ENCODE results near the gene SPN. TPM values are rescaled to one million over a fixed set of nuclear protein-coding genes. Genes with fewer than 3 reads are reported as not detected.
A peak's percentile ranks its signal among the peaks of the same experiment; 100 is the strongest.
"Not testable (repeated sequence)": the region's sequence is repeated elsewhere in the genome, so short reads cannot be mapped to it uniquely, and the experiment has no call there.

The SPN gene
- polyA plus RNA-seq, 1 donor (not counting 4 experiments of a cell fraction or from before 2014, with no cell fraction given), result 0.07 TPM

GRCh38 chr16:29709657-29710056 is 46.6 kb downstream of the SPN start:
- H3K9me1 ChIP-seq (ENCODE audit: control insufficient read depth, extremely low read depth, insufficient read depth, low read length); H2AFZ ChIP-seq (ENCODE audit: control insufficient read depth, low read length); H3K9me3 ChIP-seq (ENCODE audit: control insufficient read depth, low read depth, low read length); H3K36me3 ChIP-seq (ENCODE audit: control insufficient read depth in 2 of 2, extremely low read depth in 1 of 2, insufficient read depth in 2 of 2, low read length in 2 of 2); H3K9ac ChIP-seq (ENCODE audit: control insufficient read depth, extremely low read depth, insufficient read depth, low read length); H4K20me1 ChIP-seq (ENCODE audit: control insufficient read depth, extremely low read depth, insufficient read depth, low read length); H3K79me2 ChIP-seq (ENCODE audit: control insufficient read depth, insufficient read depth, low read length); dilution Hi-C loops (cut with MboI; ENCODE audit: extremely low pct_ligation_motif_present, low sequenced_read_pairs); H3K27ac ChIP-seq (ENCODE audit: control insufficient read depth, insufficient read depth, low read length); FAIRE-seq; DNase-seq (ENCODE audit: low read depth, low spot score); H3K4me3 ChIP-seq (ENCODE audit: control insufficient read depth in 2 of 3, extremely low read depth in 1 of 3, insufficient read depth in 2 of 3, low read depth in 1 of 3, low read length in 3 of 3); H3K27me3 ChIP-seq (ENCODE audit: control insufficient read depth, extremely low read depth, insufficient read depth, low read length); H3K4me1 ChIP-seq (ENCODE audit: control insufficient read depth, extremely low read depth, insufficient read depth, low read length); H3K4me2 ChIP-seq (ENCODE audit: control insufficient read depth, extremely low read depth, insufficient read depth, low read depth, low read length): not testable (repeated sequence)

DNA sequence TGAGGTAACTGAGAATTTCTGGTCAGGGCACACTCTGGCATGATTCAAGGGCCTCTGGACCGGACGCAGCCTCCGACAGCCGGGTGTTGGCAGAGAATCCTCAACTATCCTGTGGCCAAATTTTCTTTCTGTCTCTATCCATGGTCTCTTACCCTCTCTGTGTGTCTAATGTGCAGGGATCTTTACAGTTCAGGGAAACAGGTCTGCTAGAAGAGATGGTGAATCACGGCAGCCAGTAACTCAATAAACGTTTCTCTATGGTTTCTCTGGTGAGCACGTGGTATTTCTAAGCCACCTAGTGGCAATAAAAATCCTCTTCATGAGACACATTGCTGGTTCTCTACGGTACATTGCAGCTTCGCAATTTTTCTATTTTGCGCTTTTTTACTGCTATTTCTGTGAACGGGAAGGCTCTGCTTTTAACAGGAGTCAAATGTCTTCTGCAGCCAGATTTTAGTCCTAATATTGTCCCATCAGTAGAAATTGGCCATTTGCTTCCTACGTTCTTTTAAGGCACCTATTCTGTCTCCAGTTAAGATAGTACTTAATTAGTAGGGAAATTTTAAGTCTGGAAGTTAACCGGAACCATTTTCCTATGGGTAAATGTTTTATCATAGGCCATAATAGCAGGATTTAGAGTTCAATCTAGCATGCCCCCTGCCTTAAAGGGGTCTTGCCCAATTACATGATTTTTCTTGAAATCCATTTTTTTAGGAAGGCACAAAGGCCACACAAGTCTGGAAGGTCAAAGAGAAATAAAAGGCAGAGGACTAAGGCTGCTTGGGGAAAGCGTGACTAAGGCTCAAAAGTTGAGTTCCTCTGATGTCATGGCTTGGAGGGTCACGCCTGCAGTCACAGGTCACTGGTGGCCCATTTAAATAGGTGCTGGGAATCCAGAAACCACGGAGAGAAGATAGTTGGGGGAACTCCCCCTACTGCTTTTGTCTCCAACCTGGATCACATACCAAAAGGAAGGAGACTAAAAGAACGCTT is 47.5 kb downstream of the SPN start:
- Histone ChIP-seq H3K36me3 (ENCODE audit: control insufficient read depth in 2 of 2, extremely low read depth in 1 of 2, insufficient read depth in 2 of 2, low read length in 2 of 2) (no peaks in the 10 kb centered on the region), H3K9me3 (ENCODE audit: control insufficient read depth, low read depth, low read length) (no peaks in the 10 kb centered on the region), H3K4me3 (ENCODE audit: control insufficient read depth in 2 of 3, extremely low read depth in 1 of 3, insufficient read depth in 2 of 3, low read depth in 1 of 3, low read length in 3 of 3) (no peak overlapping the region), H3K4me1 (ENCODE audit: control insufficient read depth, extremely low read depth, insufficient read depth, low read length) (peaks cover 4% of the 10 kb centered on the region), H4K20me1 (ENCODE audit: control insufficient read depth, extremely low read depth, insufficient read depth, low read length) (no peaks in the 10 kb centered on the region), H3K9me1 (ENCODE audit: control insufficient read depth, extremely low read depth, insufficient read depth, low read length) (no peaks in the 10 kb centered on the region), H3K27me3 (ENCODE audit: control insufficient read depth, extremely low read depth, insufficient read depth, low read length) (no peaks in the 10 kb centered on the region), H3K4me2 (ENCODE audit: control insufficient read depth, extremely low read depth, insufficient read depth, low read depth, low read length) (peak overlapping the region; percentile 13), H3K9ac (ENCODE audit: control insufficient read depth, extremely low read depth, insufficient read depth, low read length) (no peak overlapping the region), H3K79me2 (ENCODE audit: control insufficient read depth, insufficient read depth, low read length) (no peaks in the 10 kb centered on the region), H2AFZ (ENCODE audit: control insufficient read depth, low read length) (no peak overlapping the region), H3K27ac (ENCODE audit: control insufficient read depth, insufficient read depth, low read length) (no peak overlapping the region)
- TF ChIP-seq CTCF (optimal IDR thresholded peaks at IDR 0.05 in 1 of 3, IDR thresholded peaks at IDR 0.05 in 1 of 3, conservative IDR thresholded peaks at IDR 0.05 in 1 of 3; ENCODE audit: extremely low read depth in 1 of 3, insufficient read depth in 2 of 3, low read length in 3 of 3) (peak; percentile 44 to 73 (median 58)), EZH2 (IDR thresholded peaks at IDR 0.05; ENCODE audit: low read length) (no peak)
- FAIRE-seq (peak; percentile 53), DNase-seq (ENCODE audit: low read depth, low spot score) (no peak)
- dilution Hi-C loops (cut with MboI; ENCODE audit: extremely low pct_ligation_motif_present, low sequenced_read_pairs), result no loop called here
